H9 (cell line): ENCODE results near the gene KCNMA1. TPM values are rescaled to one million over a fixed set of nuclear protein-coding genes. Genes with fewer than 3 reads are reported as not detected.

Source experiments
- DNase-seq: peaks from one replicate; pipeline ENCODE4 v3.0.0-alpha.2; 2017
- H2AFZ ChIP-seq: one replicate; pipeline ENCODE4 v1.6.1; 2013; ENCODE audit warnings: mild to moderate bottlenecking, low read length, control low read depth, moderate library complexity
- H2AK5ac ChIP-seq: 2 replicates; pipeline ENCODE4 v1.6.1; 2013; ENCODE audit warnings: low read length, control low read depth, mixed read lengths; ENCODE audit not compliant: insufficient read length
- H2BK120ac ChIP-seq: one replicate; pipeline ENCODE4 v1.6.1; 2013; ENCODE audit warnings: low read depth, mild to moderate bottlenecking, low read length, control low read depth, inconsistent platforms; ENCODE audit not compliant: poor library complexity, severe bottlenecking
- H2BK12ac ChIP-seq: 2 replicates; pipeline ENCODE4 v1.6.1; 2013; ENCODE audit warnings: low read length, control low read depth, mixed read lengths, low read depth; ENCODE audit not compliant: insufficient read length
- H2BK15ac ChIP-seq: 2 replicates; pipeline ENCODE4 v1.6.1; 2013; ENCODE audit warnings: low read depth, low read length, control low read depth
- H2BK20ac ChIP-seq: one replicate; pipeline ENCODE4 v1.6.1; 2013; ENCODE audit warnings: low read depth, mild to moderate bottlenecking, low read length, control low read depth, inconsistent platforms; ENCODE audit not compliant: poor library complexity, severe bottlenecking
- H2BK5ac ChIP-seq: 2 replicates; pipeline ENCODE4 v1.6.1; 2013; ENCODE audit warnings: low read length, control low read depth, mixed read lengths; ENCODE audit not compliant: insufficient read length
- H3K14ac ChIP-seq: 2 replicates; pipeline ENCODE4 v1.6.1; 2013; ENCODE audit warnings: low read length, control low read depth; ENCODE audit not compliant: insufficient read depth
- H3K18ac ChIP-seq: 2 replicates; pipeline ENCODE4 v1.6.1; 2013; ENCODE audit warnings: low read depth, mild to moderate bottlenecking, mixed read lengths, low read length, control low read depth; ENCODE audit not compliant: insufficient read length
- H3K23ac ChIP-seq: 2 replicates; pipeline ENCODE4 v1.6.1; 2013; ENCODE audit warnings: low read length, control low read depth, mixed read lengths, low read depth; ENCODE audit not compliant: insufficient read length
- H3K23me2 ChIP-seq: 2 replicates; pipeline ENCODE4 v1.6.1; 2013; ENCODE audit warnings: low read depth, mild to moderate bottlenecking, mixed read lengths, low read length, control low read depth; ENCODE audit not compliant: insufficient read length, poor library complexity, severe bottlenecking
- H3K27ac ChIP-seq: 2 replicates; pipeline ENCODE4 v1.5.1; 2013; ENCODE audit warnings: low read length, control low read depth, mixed read lengths, low read depth; ENCODE audit not compliant: insufficient read length
- H3K27me3 ChIP-seq: 2 replicates; pipeline ENCODE4 v1.6.1; 2013; ENCODE audit warnings: low read length, control low read depth, inconsistent platforms; ENCODE audit not compliant: insufficient read depth
- H3K4ac ChIP-seq: 2 replicates; pipeline ENCODE4 v1.6.1; 2013; ENCODE audit warnings: low read depth, mild to moderate bottlenecking, control low read depth, inconsistent platforms, low read length, moderate library complexity
- H3K4me1 ChIP-seq: 2 replicates; pipeline ENCODE4 v1.6.1; 2013; ENCODE audit warnings: low read length, control low read depth, inconsistent platforms; ENCODE audit not compliant: insufficient read depth
- H3K4me2 ChIP-seq: 2 replicates; pipeline ENCODE4 v1.6.1; 2013; ENCODE audit warnings: low read length, control low read depth, mixed read lengths; ENCODE audit not compliant: insufficient read length, insufficient read depth
- H3K56ac ChIP-seq: 2 replicates; pipeline ENCODE4 v1.6.1; 2013; ENCODE audit warnings: low read depth, mild to moderate bottlenecking, mixed read lengths, low read length, control low read depth; ENCODE audit not compliant: insufficient read length
- H3K79me1 ChIP-seq: 2 replicates; pipeline ENCODE4 v1.6.1; 2013; ENCODE audit warnings: low read depth, mild to moderate bottlenecking, moderate library complexity, low read length, control low read depth, inconsistent platforms; ENCODE audit not compliant: insufficient read depth, poor library complexity, severe bottlenecking
- H3K79me2 ChIP-seq: 2 replicates; pipeline ENCODE4 v1.6.1; 2013; ENCODE audit warnings: low read length, control low read depth, inconsistent platforms; ENCODE audit not compliant: insufficient read depth
- H3K9ac ChIP-seq: 2 replicates; pipeline ENCODE4 v1.6.1; 2013; ENCODE audit warnings: low read length, control low read depth, mixed read lengths; ENCODE audit not compliant: insufficient read length; ENCODE audit errors: extremely low read depth
- H3K9me3 ChIP-seq: one replicate; pipeline ENCODE4 v1.6.1; 2013; ENCODE audit warnings: low read depth, low read length, inconsistent platforms; ENCODE audit not compliant: control insufficient read depth
- H3T11ph ChIP-seq: one replicate; pipeline ENCODE4 v1.6.1; 2013; ENCODE audit warnings: mild to moderate bottlenecking, low read length, control low read depth, inconsistent platforms
- H4K20me1 ChIP-seq: one replicate; pipeline ENCODE4 v1.6.1; 2013; ENCODE audit not compliant: control insufficient read depth, insufficient read length, insufficient read depth
- H4K5ac ChIP-seq: 2 replicates; pipeline ENCODE4 v1.6.1; 2013; ENCODE audit warnings: low read depth, mild to moderate bottlenecking, mixed read lengths, low read length, control low read depth; ENCODE audit not compliant: insufficient read length
- H4K8ac ChIP-seq: replicated peaks from 2 replicates; pipeline ENCODE4 v1.6.1; 2013; ENCODE audit warnings: low read length, control low read depth, mixed read lengths, low read depth; ENCODE audit not compliant: insufficient read length
- H4K91ac ChIP-seq: 2 replicates; pipeline ENCODE4 v1.6.1; 2013; ENCODE audit warnings: low read depth, mild to moderate bottlenecking, moderate library complexity, mixed read lengths, low read length, control low read depth; ENCODE audit not compliant: insufficient read length
- H3K27ac Mint-ChIP-seq, 3 experiments: 2 replicates in 2 of 3; 3 replicates in 1 of 3; pipeline ENCODE4 v1.8.0; 2020 to 2021; ENCODE audit warnings: mixed read lengths in 3 of 3, mild to moderate bottlenecking in 1 of 3, moderate library complexity in 1 of 3
- H3K27me3 Mint-ChIP-seq: 2 replicates; pipeline ENCODE4 v1.8.0; 2021; ENCODE audit warnings: low read depth, mild to moderate bottlenecking, moderate library complexity, mixed read lengths
- H3K36me3 Mint-ChIP-seq, 3 experiments: 2 replicates in 2 of 3; 3 replicates in 1 of 3; pipeline ENCODE4 v1.8.0; 2020 to 2021; ENCODE audit warnings: low read depth in 3 of 3, mixed read lengths in 3 of 3; ENCODE audit not compliant: insufficient read depth in 1 of 3
- H3K4me1 Mint-ChIP-seq, 2 experiments: 2 replicates each; pipeline ENCODE4 v1.8.0; 2020; ENCODE audit warnings: mixed read lengths in 2 of 2
- H3K4me3 Mint-ChIP-seq, 2 experiments: 2 replicates in 1 of 2; 3 replicates in 1 of 2; pipeline ENCODE4 v1.8.0; 2020 to 2021; ENCODE audit warnings: mild to moderate bottlenecking in 2 of 2, mixed read lengths in 2 of 2, moderate library complexity in 1 of 2
- H3K9me3 Mint-ChIP-seq, 2 experiments: 2 replicates in 1 of 2; 3 replicates in 1 of 2; pipeline ENCODE4 v1.8.0; 2020; ENCODE audit warnings: mild to moderate bottlenecking in 2 of 2, mixed read lengths in 2 of 2, moderate library complexity in 1 of 2
- WGBS: extraction: QIAGEN DNeasy Blood & Tissue Kit; methylation state at CpG from one replicate; pipeline ENCODE4 v1.1.7; 2013; ENCODE audit warnings: missing lambda C conversion rate, low lambda C conversion rate, mixed read lengths; ENCODE audit not compliant: insufficient read length; ENCODE audit errors: extremely low coverage; 5-methylcytosine and 5-hydroxymethylcytosine counted together
- total RNA-seq: library from RNA; stranded (reverse); gene quantifications from 2 replicates; pipeline ENCODE4 v1.2.1, GENCODE V29; 2021
- TF ChIP-seq, protein P1 (sequence below): fragments of 200-600 bp; sonication (generic); conservative IDR thresholded peaks from 3 replicates; pipeline ENCODE4 v1.8.0; 2021; ENCODE audit warnings: antibody characterized with exemption, mild to moderate bottlenecking

Gene KCNMA1
- total RNA-seq, 1 experiment from 2014 or later = 2.0 TPM

DNA sequence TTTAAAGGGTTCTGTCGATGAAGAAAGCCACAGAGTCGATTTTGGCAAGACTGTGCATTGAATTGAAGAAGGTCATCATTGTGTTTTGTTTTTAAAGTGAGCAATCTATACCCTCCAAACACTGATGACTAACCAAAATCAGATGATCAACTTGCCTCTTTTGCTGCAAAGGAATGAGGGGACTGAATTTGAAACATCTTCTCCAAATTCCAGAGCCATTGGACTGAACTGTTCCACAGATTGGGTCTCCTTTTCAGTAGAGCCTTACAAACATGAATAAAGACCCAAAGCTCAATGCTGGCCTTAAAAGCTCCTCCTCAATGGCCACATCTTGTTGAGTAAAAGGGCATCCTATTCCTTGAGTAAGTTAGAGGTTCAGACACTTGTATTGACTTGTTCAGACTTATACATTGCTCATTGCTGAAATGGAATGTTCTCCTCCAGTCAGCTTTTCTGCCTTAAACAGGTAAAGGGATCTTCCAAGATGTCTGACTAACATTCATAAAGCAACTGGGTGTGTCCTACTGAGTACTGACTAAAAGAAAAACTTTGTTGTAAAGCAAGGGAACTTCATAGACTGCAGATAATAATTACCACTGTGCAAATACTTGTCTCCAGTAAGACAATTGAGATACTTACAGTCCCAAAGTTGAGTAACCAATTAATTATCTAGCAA is 630.6 kb downstream of the KCNMA1 start:
- no CpG with 5 or more reads among the region's 2 CpGs for WGBS
- H3K56ac ChIP-seq = no peak overlapping the region

More for the DNA sequence above, 630.6 kb downstream of the KCNMA1 start:
- Histone ChIP-seq H2BK12ac (no peak overlapping the region), H3K9me3 (no peaks in the 10 kb centered on the region), H4K20me1 (no peaks in the 10 kb centered on the region), H3K18ac (no peak overlapping the region), H2BK20ac (no peak overlapping the region), H3K23ac (no peak overlapping the region), H3T11ph (no peak overlapping the region), H3K9ac (no peak overlapping the region), H3K4ac (no peak overlapping the region), H2AK5ac (no peak overlapping the region), H2BK120ac (no peak overlapping the region), H3K79me2 (peaks cover 2% of the 10 kb centered on the region; the same call in 1 of the 2 replicates), H3K27ac (no peak overlapping the region), H4K91ac (no peak overlapping the region), H3K14ac (no peak overlapping the region), H4K8ac (no peak overlapping the region), H3K4me2 (no peak overlapping the region), H3K79me1 (no peaks in the 10 kb centered on the region), H2AFZ (no peak overlapping the region), H3K23me2 (no peaks in the 10 kb centered on the region), H3K4me1 (no peaks in the 10 kb centered on the region), H4K5ac (no peak overlapping the region), H3K27me3 (no peaks in the 10 kb centered on the region), H2BK15ac (no peak overlapping the region), H2BK5ac (no peak overlapping the region)
- no peak for DNase-seq
- Mint-ChIP-seq H3K36me3 (no peaks in the 10 kb centered on the region), H3K4me1 (peaks cover 11 to 12% of the 10 kb centered on the region in 2 experiments), H3K27ac (no peak overlapping the region), H3K27me3 (peaks cover 1% of the 10 kb centered on the region; the same call in 1 of the 2 replicates), H3K9me3 (no peaks in the 10 kb centered on the region), H3K4me3 (no peak overlapping the region)
- TF ChIP-seq, protein P1, sequence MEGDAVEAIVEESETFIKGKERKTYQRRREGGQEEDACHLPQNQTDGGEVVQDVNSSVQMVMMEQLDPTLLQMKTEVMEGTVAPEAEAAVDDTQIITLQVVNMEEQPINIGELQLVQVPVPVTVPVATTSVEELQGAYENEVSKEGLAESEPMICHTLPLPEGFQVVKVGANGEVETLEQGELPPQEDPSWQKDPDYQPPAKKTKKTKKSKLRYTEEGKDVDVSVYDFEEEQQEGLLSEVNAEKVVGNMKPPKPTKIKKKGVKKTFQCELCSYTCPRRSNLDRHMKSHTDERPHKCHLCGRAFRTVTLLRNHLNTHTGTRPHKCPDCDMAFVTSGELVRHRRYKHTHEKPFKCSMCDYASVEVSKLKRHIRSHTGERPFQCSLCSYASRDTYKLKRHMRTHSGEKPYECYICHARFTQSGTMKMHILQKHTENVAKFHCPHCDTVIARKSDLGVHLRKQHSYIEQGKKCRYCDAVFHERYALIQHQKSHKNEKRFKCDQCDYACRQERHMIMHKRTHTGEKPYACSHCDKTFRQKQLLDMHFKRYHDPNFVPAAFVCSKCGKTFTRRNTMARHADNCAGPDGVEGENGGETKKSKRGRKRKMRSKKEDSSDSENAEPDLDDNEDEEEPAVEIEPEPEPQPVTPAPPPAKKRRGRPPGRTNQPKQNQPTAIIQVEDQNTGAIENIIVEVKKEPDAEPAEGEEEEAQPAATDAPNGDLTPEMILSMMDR = no peak
